Activated naive CD4-positive, alpha-beta T cell treated with anti-CD3 and anti-CD28 coated beads for 36 hours (primary cell): Measurements from ENCODE around the gene BCOR. TPM values are rescaled to one million over a fixed set of nuclear protein-coding genes. Genes with fewer than 3 reads are reported as not detected.

Source experiments
- CTCF ChIA-PET: fragments of 350-600 bp; sonication (Branson Sonifier 250); formaldehyde crosslinking; loops from one replicate; lab custom pipeline; 2021; ENCODE audit warnings: antibody characterized with exemption; lab: Charles Lee
- DNase-seq: peaks from one replicate; pipeline ENCODE4 v3.0.0-alpha.2; 2020
- H3K27ac Mint-ChIP-seq: one replicate; pipeline ENCODE4 v1.8.0; 2021; ENCODE audit warnings: mild to moderate bottlenecking, mixed read lengths
- H3K27me3 Mint-ChIP-seq: one replicate; pipeline ENCODE4 v1.8.0; 2021; ENCODE audit warnings: low read depth, mixed read lengths
- H3K36me3 Mint-ChIP-seq: one replicate; pipeline ENCODE4 v1.8.0; 2021; ENCODE audit warnings: low read depth, mixed read lengths
- H3K4me1 Mint-ChIP-seq: one replicate; pipeline ENCODE4 v1.8.0; 2021; ENCODE audit warnings: low read depth, mixed read lengths
- H3K4me3 Mint-ChIP-seq: one replicate; pipeline ENCODE4 v1.8.0; 2021; ENCODE audit warnings: mild to moderate bottlenecking, moderate library complexity, mixed read lengths
- H3K9me3 Mint-ChIP-seq: one replicate; pipeline ENCODE4 v1.8.0; 2021; ENCODE audit warnings: mixed read lengths
- intact Hi-C: fragments of 100-400 bp; cut with micrococcal nuclease; formaldehyde crosslinking; loops from one replicate; pipeline ENCODE4 v1.15.1; 2023
- total RNA-seq, 2 experiments: library from RNA; stranded (reverse); gene quantifications; one replicate each; pipeline ENCODE4 v1.2.3, GENCODE V29; 2021

BCOR gene
- total RNA-seq, 2 experiments from 2014 or later: 29.1 to 29.9 TPM

DNA sequence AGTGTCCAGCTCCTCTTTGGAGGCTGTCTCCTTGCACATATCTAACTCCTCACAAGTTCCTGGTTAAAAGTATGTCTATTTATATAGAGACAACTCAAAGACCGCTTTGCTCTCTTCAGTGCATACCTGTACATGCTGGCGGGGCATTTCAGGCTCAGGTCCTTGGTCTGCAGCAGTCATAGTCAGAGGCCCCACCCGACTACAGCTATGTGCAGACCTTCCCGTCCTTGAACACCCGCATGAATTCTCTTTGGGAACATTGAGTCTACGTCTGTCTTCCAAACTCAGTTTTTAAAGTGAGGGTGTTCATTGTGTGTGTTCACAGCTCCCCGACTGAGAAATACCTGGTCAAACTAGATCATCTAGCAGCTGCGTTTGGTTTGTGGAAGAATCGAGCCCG is 4.2 kb downstream of the BCOR start:
- DNase-seq: no peak
- H3K4me3 Mint-ChIP-seq: peak overlapping the region; percentile 86
- intact Hi-C loops: no loop called here
- no peaks in the 10 kb centered on the region for H3K9me3 Mint-ChIP-seq
- H3K27me3 Mint-ChIP-seq: no peaks in the 10 kb centered on the region
- no peak overlapping the region for H3K27ac Mint-ChIP-seq
- H3K4me1 Mint-ChIP-seq: peaks cover 38% of the 10 kb centered on the region
- H3K36me3 Mint-ChIP-seq: no peaks in the 10 kb centered on the region
- CTCF ChIA-PET: interaction anchor here (0.6 to 1.2 kb wide), 4 partner anchors 9 to 119 kb away, joined by 3 to 5 read pairs (median 4); no protein-coding TSS in a partner anchor

DNA sequence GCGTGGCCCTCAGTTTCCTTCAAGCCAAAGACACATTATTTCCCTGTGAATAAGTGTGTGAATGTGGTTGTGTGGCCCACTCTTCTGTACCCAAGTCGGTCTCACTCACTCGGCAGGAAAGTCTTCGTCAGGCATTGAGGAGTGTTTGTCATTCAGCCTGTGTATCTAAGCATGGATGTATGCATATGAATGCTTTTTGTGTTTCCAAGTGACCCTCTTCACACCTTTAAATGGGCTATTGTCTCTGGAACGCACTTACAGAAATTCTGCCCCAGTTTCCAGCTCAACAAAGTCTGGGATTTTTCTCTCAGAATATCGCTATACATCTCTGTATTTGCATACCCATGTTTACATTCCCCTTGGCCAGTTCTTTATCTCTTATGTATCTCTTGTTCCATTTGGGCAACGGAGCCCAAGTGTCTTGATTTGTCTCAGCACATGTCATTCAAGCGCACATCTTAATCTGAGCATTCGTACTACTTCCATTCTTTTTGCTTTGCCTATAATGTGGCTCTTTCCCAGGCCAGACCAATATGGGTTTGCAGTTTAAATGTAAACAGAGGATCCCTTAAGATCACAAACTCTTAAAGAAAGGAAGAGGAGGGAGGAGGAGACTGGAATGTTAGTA is 4.8 kb downstream of the BCOR start:
- Mint-ChIP-seq H3K4me1 (peaks cover 39% of the 10 kb centered on the region), H3K4me3 (no peak overlapping the region), H3K36me3 (no peaks in the 10 kb centered on the region), H3K27ac (no peak overlapping the region), H3K27me3 (no peaks in the 10 kb centered on the region), H3K9me3 (no peaks in the 10 kb centered on the region)
- CTCF ChIA-PET: interaction anchor here (1.2 kb wide), 1 partner anchor 72 kb away, joined by 4 read pairs; no protein-coding TSS in a partner anchor
- no peak for DNase-seq
- intact Hi-C loops: no loop called here

DNA sequence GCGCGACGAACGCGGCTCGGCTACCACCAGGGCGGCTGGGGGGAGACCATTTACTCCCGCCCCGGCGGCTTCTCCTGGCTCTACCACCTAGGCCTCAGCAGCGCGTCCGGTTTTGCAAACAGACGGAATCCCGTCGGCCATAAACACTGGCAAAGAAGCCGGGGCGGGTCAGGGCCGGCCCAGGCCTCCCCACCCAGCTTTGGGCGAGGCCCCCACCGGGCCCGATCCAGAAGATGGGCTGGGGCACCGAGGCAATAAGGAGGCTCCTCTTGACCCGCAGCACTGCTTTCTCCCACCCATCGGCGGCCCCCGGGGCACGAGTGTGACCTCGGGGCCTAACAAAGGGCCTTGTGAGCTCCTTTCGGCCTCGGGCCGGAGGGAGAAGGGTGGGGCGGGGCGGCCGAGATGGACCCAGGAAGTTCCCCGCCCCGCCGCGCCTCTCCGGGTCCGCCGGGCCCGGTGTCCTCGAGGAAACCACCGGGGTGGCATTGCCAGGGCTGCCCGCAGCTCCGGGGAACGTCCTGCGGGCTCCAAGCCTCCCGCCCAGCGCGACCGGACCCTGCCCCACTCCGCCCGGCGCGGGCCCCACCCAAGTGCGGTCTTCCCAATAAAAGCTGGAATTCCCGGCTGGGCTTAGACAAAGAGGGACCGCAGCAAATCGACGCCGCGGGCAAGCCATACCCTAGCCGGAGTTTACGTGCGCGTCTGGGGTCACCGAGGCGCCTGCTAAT is 5.9 kb downstream of the BCOR start:
- intact Hi-C loops: no loop called here
- Mint-ChIP-seq H3K36me3 (no peaks in the 10 kb centered on the region), H3K9me3 (no peaks in the 10 kb centered on the region), H3K4me1 (peaks cover 39% of the 10 kb centered on the region), H3K4me3 (no peak overlapping the region), H3K27ac (no peak overlapping the region), H3K27me3 (no peaks in the 10 kb centered on the region)
- no peak for DNase-seq
- CTCF ChIA-PET: no interaction called here

DNA sequence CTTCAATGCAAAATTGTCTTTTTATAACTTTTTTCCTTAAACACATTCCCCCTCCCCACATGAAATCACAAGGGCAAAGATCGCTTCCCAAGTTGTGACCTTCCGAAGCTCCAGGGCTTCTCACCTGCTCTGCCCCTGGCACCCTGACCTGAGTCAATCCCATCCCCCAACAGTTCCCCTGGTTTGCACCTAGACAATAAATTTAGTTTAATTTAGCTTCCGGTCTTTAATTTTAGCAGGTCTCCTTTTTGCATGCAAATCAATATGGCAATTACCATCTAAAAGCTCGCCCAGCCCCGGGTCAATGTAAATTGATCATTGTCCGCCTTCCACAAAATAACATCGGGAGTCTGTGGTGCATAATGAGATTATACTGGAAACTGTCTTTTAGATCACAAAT is 6.8 kb downstream of the BCOR start:
- no peak overlapping the region for H3K27ac Mint-ChIP-seq
- CTCF ChIA-PET: no interaction called here
- intact Hi-C loops: no loop called here
- no peak for DNase-seq
- H3K27me3 Mint-ChIP-seq: no peaks in the 10 kb centered on the region
- peak overlapping the region; percentile 69 for H3K4me3 Mint-ChIP-seq
- H3K9me3 Mint-ChIP-seq: no peaks in the 10 kb centered on the region
- peaks cover 45% of the 10 kb centered on the region for H3K4me1 Mint-ChIP-seq
- peaks cover 3% of the 10 kb centered on the region for H3K36me3 Mint-ChIP-seq

DNA sequence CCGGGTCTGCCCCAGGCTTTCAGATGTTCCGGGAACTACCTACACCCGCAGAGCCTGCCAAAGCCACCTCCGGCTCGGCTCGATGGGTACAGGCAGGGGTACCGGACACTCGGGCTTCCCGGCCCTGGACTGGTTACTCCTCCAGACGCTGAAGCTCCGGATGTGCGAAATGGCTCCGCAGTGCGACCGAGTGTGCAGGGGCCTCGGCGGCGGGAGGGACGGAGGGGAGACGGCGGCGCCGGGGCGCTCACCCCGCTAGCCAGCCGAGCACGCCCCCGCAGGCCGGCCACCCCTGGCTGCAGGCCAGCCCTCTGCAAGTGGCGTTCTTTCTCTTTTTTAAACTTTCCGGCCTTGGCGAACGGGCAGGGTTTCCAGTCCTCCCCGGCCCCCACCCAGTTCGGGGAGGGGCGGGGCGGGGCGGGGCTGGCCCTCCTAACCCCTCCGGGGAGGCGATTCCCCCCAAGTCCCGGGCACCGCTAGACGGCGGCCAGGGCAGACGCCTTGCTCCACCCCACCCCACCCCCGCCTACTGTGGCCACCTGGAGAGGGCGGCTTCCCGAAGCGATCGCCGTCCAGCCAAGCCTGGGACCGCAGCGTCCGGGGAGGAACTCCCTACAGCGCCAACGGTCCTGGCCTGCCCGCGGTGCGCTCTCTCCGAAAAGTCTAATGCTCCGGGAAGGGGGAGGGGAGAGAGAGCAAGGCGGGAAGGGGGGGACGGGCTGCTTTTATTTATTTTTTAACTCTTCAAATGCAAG is 7.5 kb downstream of the BCOR start:
- no peak overlapping the region for H3K27ac Mint-ChIP-seq
- intact Hi-C loops: no loop called here
- CTCF ChIA-PET: no interaction called here
- DNase-seq: peak; percentile 46
- H3K9me3 Mint-ChIP-seq: no peaks in the 10 kb centered on the region
- peaks cover 3% of the 10 kb centered on the region for H3K36me3 Mint-ChIP-seq
- H3K27me3 Mint-ChIP-seq: no peaks in the 10 kb centered on the region
- H3K4me1 Mint-ChIP-seq: peaks cover 50% of the 10 kb centered on the region
- peak overlapping the region; percentile 69 for H3K4me3 Mint-ChIP-seq

DNA sequence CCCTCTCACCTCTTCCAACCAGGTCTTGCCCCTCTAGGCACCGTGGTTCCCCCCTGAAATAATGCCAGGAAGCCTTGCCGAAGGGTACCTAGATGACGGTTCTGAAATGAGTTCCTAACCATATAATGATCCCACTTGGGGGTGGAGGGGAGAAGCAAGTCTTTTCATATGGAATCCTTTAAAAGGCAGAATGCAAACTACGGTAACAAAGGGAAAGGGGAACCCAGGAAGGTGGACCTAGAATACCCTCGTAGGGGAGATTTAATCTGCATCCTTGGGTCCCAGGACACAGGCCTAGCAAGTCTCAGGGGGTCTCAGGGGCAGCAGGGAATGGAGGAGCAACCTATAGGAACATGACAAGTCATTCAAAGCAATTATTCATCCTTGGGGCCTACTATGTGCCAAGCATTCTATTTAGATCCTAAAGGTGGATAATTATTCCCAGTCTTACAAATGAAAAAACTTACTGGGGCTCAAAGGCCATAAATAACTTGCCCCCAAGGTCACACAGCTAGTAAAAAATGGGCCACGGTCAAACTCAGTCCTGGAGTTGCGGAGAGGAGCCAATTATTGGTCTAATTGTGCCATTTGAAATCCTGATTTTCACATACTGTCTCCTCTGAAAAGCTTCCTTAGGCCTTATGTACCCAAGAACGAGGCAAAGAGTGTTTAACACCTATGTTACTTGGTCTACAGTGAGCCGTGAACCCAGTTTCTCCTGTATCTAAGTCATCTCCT is 8.8 kb downstream of the BCOR start:
- H3K4me3 Mint-ChIP-seq: no peak overlapping the region
- no peaks in the 10 kb centered on the region for H3K27me3 Mint-ChIP-seq
- CTCF ChIA-PET: no interaction called here
- intact Hi-C loops: no loop called here
- H3K4me1 Mint-ChIP-seq: peaks cover 57% of the 10 kb centered on the region
- DNase-seq: no peak
- peaks cover 3% of the 10 kb centered on the region for H3K36me3 Mint-ChIP-seq
- H3K9me3 Mint-ChIP-seq: no peaks in the 10 kb centered on the region
- no peak overlapping the region for H3K27ac Mint-ChIP-seq

DNA sequence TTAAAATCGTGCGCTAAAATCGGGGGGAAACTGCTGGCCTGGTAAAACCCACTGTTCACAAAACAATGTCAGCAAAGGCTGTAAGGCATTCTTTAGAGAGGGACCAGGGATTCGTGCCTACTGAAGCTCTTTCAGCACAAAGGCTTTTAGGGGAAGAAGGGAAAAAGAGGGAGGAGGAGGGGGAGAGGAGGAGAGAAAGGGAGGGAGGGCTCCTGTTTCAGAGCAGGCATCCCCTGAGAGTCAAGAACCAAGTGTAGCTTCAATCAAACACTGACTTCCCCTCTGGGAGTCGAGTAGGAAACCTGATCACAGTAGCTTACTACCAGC is 9.5 kb downstream of the BCOR start:
- no peaks in the 10 kb centered on the region for H3K27me3 Mint-ChIP-seq
- H3K4me3 Mint-ChIP-seq: no peak overlapping the region
- intact Hi-C loops: no loop called here
- H3K27ac Mint-ChIP-seq: no peak overlapping the region
- CTCF ChIA-PET: no interaction called here
- no peaks in the 10 kb centered on the region for H3K9me3 Mint-ChIP-seq
- DNase-seq: no peak
- peaks cover 54% of the 10 kb centered on the region for H3K4me1 Mint-ChIP-seq
- H3K36me3 Mint-ChIP-seq: peaks cover 3% of the 10 kb centered on the region

DNA sequence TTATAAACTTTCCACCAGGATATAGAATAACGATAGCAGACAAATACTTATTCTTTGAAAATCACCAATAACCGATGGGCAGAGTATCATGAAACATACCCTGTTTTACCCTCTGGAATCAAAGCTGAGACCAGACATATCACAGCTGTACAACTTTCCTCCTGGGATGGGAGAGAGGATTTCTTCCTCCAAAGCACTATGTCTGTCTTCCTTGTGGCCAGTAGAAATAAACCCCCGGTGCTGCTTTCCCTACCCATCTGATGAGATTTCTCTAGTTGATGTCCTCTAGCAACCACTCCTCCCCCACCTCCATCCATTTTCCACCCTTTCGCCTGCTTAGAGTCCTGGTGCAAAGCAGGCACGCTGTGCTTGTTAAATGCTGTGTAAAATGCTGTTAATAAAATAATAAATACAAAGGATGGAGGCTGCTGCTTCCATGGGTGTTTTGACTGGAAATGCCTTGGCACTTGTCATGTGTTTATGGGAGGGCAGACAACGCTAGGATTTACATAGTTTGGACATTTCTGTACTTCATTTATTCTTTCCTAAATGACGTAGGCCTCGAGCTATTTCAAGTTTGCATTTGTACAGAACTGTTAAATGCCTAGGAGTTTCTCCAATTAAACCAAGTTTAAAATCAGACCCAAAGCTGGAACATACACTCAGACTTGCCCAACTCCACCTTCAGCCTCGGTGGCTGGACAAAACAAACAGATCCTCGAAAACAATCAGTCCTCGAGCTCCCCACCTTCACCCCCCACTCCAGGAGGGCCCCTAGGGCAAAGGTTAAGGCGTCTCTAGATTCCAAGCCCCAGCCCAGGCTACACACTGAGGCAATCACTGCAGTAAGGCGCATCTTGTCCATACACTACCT is 10.1 kb downstream of the BCOR start:
- no peaks in the 10 kb centered on the region for H3K9me3 Mint-ChIP-seq
- CTCF ChIA-PET: no interaction called here
- H3K36me3 Mint-ChIP-seq: peaks cover 3% of the 10 kb centered on the region
- no peak overlapping the region for H3K27ac Mint-ChIP-seq
- no peak overlapping the region for H3K4me3 Mint-ChIP-seq
- no peak for DNase-seq
- H3K4me1 Mint-ChIP-seq: peaks cover 51% of the 10 kb centered on the region
- no peaks in the 10 kb centered on the region for H3K27me3 Mint-ChIP-seq
- intact Hi-C loops: no loop called here

DNA sequence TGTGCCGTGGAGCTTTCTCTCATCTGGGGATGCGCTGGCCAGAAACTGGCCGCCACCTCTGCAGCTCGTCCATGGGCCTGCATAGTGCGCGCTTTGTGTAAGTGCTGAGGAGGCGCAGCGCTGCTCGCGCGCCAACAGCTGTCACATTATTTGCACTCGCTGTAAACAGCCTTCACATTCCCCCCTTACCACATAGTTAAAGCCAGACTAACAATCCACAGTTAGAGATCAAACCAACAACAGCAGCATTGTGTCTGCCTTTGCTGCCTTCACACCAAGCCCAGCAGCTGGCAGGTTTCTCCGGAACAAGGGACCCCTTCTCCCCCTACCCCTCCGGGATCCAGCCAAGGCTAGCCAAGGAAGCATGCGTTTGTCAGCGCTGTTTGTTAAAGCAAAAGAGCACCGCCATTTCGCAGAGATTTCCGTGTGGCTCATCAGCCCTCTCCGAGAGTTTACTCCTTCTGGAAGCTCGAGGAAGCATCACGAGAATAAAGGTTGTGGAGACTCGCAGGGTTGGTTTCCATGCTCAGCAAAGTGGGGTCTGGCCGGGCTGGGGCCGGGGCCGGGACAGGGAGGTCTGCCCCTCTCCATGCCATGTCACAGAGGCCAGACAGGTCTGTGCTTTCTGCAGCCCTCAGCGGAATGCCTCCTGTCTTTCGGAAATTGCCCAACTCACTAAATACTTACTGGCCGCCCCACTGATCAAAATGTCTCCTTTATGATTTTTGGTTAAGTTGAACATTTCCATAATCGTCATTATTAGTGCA is 11.0 kb downstream of the BCOR start:
- no peaks in the 10 kb centered on the region for H3K9me3 Mint-ChIP-seq
- no peak overlapping the region for H3K4me3 Mint-ChIP-seq
- no peak overlapping the region for H3K27ac Mint-ChIP-seq
- no peaks in the 10 kb centered on the region for H3K27me3 Mint-ChIP-seq
- peaks cover 3% of the 10 kb centered on the region for H3K36me3 Mint-ChIP-seq
- CTCF ChIA-PET: no interaction called here
- no peak for DNase-seq
- peaks cover 55% of the 10 kb centered on the region for H3K4me1 Mint-ChIP-seq
- intact Hi-C loops: no loop called here

DNA sequence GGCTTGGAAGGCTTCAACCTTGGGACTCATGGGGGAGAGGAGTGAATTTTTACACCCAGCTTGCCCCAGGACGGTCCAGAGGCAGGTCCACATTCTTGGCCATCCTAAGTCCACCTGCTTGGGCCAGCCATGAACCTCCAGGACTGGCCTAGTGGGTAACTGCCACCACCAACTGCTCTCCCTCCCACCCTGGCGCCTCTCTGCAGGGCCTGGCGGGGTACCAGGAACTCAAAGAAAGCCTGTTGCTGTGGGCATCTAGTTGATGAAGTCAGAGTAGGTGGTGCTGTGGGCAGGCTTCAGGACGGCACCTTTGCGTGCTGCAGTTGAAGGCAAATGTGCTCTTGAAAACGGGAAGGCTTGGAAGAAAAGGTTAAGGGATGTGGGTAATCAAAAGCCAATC is 12.0 kb downstream of the BCOR start:
- peaks cover 3% of the 10 kb centered on the region for H3K36me3 Mint-ChIP-seq
- no peaks in the 10 kb centered on the region for H3K27me3 Mint-ChIP-seq
- no peaks in the 10 kb centered on the region for H3K9me3 Mint-ChIP-seq
- DNase-seq: no peak
- no peak overlapping the region for H3K4me3 Mint-ChIP-seq
- intact Hi-C loops: no loop called here
- peaks cover 51% of the 10 kb centered on the region for H3K4me1 Mint-ChIP-seq
- CTCF ChIA-PET: no interaction called here
- no peak overlapping the region for H3K27ac Mint-ChIP-seq

DNA sequence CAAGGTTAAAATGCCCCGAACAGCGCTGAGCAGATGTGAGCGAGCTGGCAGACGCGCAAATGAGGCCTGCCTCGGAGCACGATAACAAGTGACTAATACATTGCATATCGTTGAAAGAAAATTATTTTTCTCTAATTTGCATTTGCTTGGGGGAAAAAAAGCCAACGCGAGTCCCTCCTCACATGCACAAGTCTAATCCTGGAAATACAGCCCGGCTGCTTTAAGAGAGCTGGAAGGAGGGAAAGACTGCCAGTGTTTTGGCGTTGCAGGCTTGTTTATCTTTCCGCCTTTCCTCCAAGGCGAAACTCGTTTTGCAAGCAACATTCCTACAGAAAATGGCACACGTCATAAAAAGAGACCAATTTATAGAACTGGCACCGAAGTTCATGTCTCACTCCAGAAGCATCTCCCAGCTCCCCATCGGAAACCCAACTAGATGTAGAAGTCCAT is 12.6 kb downstream of the BCOR start:
- no peak for DNase-seq
- Mint-ChIP-seq H3K9me3 (no peaks in the 10 kb centered on the region), H3K4me3 (no peak overlapping the region), H3K4me1 (peaks cover 54% of the 10 kb centered on the region), H3K27me3 (no peaks in the 10 kb centered on the region), H3K36me3 (peaks cover 3% of the 10 kb centered on the region), H3K27ac (no peak overlapping the region)
- intact Hi-C loops: no loop called here
- CTCF ChIA-PET: interaction anchor here (1.0 kb wide), 1 partner anchor 9 kb away, joined by 5 read pairs; no protein-coding TSS in a partner anchor
